GM12878 (cell line): ENCODE measurements around the gene AP1G2. TPM values are rescaled to one million over a fixed set of nuclear protein-coding genes. Genes with fewer than 3 reads are reported as not detected.

Experiments
- CHD4 ChIP-seq: fragments of 200-600 bp; sonication (generic); IDR thresholded peaks from 2 replicates; pipeline ENCODE4 v1.6.1; 2016; ENCODE audit warnings: mild to moderate bottlenecking
- CREM ChIP-seq: IDR thresholded peaks from 2 replicates; pipeline ENCODE4 v1.6.1; 2014; ENCODE audit warnings: antibody characterized with exemption, low read depth
- LARP7 ChIP-seq: fragments of 450-650 bp; IDR thresholded peaks from 2 replicates; pipeline ENCODE4 v1.6.1; 2017; ENCODE audit warnings: mild to moderate bottlenecking
- NFYA ChIP-seq: IDR thresholded peaks from 2 replicates; pipeline ENCODE4 v1.6.1; 2011; ENCODE audit warnings: low read depth, mild to moderate bottlenecking, low read length, improper control_type of control experiment, borderline replicate concordance
- RUNX3 ChIP-seq: IDR thresholded peaks from 2 replicates; pipeline ENCODE4 v1.6.1; 2012; ENCODE audit warnings: low read length, inconsistent platforms
- ZNF384 ChIP-seq: IDR thresholded peaks from 2 replicates; pipeline ENCODE4 v1.6.1; 2012; ENCODE audit warnings: low read depth, mild to moderate bottlenecking, low read length, improper control_type of control experiment, borderline replicate concordance
- ZZZ3 ChIP-seq: IDR thresholded peaks from 2 replicates; pipeline ENCODE4 v1.6.1; 2011; ENCODE audit warnings: low read depth; ENCODE audit not compliant: control insufficient read depth, insufficient read length
- polyA plus RNA-seq, 11 experiments: library from polyadenylated mRNA; depleted of rRNA in 4 of 11; unstranded in 6 of 11; stranded (reverse) in 5 of 11; fragments of >200 nt; fragmentation: Nextera tagmentation in 4 of 11; fragmentation: Illumina TruSeq in 1 of 11; extraction: Ambion mirVana in 4 of 11; extraction: Trizol in 1 of 11; gene quantifications; 1 replicate in 1 of 11; 2 replicates in 10 of 11; pipeline versions ENCODE4 v1.2.1 to v1.2.3, GENCODE V29; 2011 to 2016; ENCODE audit warnings: inconsistent platforms in 2 of 11, missing spikeins in 2 of 11, low read depth in 1 of 11
- total RNA-seq, 4 experiments: library from RNA; depleted of rRNA in 3 of 4; stranded (reverse); fragments of >200 nt in 3 of 4; fragmentation: Illumina TruSeq in 1 of 4; extraction: Trizol in 1 of 4; gene quantifications; 2 replicates each; pipeline versions ENCODE4 v1.2.1 to v1.2.3, GENCODE V29; 2013 to 2021
- TF ChIP-seq, protein P1 (sequence below): IDR thresholded peaks from 2 replicates; pipeline ENCODE4 v1.6.1; 2011; ENCODE audit warnings: borderline replicate concordance, low read depth, mild to moderate bottlenecking, moderate library complexity, mixed read lengths, low read length; ENCODE audit not compliant: insufficient read depth; ENCODE audit errors: extremely low read length
- TF ChIP-seq, protein P2 (sequence below): fragments of 450-650 bp; IDR thresholded peaks from 2 replicates; pipeline ENCODE4 v1.6.1; 2017; ENCODE audit warnings: mild to moderate bottlenecking, moderate library complexity
- TF ChIP-seq, protein P3 (sequence below): fragments of 450-650 bp; IDR thresholded peaks from 2 replicates; pipeline ENCODE4 v1.6.1; 2016; ENCODE audit warnings: mild to moderate bottlenecking, moderate library complexity, borderline replicate concordance

Gene AP1G2
- total and polyA plus RNA-seq, 10 of the 15 experiments (the other 5 are each of a cell fraction or from before 2014, with no cell fraction given), result 41.5 to 146 (median 103) TPM

DNA sequence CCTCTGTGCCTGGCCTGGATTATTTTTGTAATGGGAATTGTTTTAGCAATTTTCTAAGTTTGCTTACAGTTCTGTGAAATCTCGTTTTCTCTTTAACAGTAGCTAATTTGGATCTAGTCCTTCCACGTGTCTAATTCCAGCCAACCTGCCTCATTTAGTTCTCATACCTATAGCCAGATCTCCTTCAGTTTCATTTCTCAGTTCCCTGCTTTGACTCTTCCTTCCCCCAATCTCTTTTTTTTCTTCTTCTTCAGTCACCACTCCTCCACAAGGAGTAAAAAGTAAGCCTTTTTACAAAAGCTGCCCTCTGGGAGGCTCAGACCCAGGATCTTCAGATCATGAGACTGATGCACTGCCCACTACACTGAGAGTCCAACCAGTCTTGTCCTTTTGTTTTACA lies 10.1 kb downstream of the AP1G2 start (continued):
- TF ChIP-seq CREM (no peak), NFYA (no peak), CHD4 (no peak), ZNF384 (0 out of 2 replicates have a peak, but pooled peaks have one; percentile 11), RUNX3 (no peak), ZZZ3 (no peak), LARP7 (no peak)
- TF ChIP-seq, protein P1, sequence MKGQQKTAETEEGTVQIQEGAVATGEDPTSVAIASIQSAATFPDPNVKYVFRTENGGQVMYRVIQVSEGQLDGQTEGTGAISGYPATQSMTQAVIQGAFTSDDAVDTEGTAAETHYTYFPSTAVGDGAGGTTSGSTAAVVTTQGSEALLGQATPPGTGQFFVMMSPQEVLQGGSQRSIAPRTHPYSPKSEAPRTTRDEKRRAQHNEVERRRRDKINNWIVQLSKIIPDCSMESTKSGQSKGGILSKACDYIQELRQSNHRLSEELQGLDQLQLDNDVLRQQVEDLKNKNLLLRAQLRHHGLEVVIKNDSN, result no peak
- TF ChIP-seq, protein P2, sequence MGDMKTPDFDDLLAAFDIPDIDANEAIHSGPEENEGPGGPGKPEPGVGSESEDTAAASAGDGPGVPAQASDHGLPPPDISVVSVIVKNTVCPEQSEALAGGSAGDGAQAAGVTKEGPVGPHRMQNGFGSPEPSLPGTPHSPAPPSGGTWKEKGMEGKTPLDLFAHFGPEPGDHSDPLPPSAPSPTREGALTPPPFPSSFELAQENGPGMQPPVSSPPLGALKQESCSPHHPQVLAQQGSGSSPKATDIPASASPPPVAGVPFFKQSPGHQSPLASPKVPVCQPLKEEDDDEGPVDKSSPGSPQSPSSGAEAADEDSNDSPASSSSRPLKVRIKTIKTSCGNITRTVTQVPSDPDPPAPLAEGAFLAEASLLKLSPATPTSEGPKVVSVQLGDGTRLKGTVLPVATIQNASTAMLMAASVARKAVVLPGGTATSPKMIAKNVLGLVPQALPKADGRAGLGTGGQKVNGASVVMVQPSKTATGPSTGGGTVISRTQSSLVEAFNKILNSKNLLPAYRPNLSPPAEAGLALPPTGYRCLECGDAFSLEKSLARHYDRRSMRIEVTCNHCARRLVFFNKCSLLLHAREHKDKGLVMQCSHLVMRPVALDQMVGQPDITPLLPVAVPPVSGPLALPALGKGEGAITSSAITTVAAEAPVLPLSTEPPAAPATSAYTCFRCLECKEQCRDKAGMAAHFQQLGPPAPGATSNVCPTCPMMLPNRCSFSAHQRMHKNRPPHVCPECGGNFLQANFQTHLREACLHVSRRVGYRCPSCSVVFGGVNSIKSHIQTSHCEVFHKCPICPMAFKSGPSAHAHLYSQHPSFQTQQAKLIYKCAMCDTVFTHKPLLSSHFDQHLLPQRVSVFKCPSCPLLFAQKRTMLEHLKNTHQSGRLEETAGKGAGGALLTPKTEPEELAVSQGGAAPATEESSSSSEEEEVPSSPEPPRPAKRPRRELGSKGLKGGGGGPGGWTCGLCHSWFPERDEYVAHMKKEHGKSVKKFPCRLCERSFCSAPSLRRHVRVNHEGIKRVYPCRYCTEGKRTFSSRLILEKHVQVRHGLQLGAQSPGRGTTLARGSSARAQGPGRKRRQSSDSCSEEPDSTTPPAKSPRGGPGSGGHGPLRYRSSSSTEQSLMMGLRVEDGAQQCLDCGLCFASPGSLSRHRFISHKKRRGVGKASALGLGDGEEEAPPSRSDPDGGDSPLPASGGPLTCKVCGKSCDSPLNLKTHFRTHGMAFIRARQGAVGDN, result no peak
- TF ChIP-seq, protein P3, sequence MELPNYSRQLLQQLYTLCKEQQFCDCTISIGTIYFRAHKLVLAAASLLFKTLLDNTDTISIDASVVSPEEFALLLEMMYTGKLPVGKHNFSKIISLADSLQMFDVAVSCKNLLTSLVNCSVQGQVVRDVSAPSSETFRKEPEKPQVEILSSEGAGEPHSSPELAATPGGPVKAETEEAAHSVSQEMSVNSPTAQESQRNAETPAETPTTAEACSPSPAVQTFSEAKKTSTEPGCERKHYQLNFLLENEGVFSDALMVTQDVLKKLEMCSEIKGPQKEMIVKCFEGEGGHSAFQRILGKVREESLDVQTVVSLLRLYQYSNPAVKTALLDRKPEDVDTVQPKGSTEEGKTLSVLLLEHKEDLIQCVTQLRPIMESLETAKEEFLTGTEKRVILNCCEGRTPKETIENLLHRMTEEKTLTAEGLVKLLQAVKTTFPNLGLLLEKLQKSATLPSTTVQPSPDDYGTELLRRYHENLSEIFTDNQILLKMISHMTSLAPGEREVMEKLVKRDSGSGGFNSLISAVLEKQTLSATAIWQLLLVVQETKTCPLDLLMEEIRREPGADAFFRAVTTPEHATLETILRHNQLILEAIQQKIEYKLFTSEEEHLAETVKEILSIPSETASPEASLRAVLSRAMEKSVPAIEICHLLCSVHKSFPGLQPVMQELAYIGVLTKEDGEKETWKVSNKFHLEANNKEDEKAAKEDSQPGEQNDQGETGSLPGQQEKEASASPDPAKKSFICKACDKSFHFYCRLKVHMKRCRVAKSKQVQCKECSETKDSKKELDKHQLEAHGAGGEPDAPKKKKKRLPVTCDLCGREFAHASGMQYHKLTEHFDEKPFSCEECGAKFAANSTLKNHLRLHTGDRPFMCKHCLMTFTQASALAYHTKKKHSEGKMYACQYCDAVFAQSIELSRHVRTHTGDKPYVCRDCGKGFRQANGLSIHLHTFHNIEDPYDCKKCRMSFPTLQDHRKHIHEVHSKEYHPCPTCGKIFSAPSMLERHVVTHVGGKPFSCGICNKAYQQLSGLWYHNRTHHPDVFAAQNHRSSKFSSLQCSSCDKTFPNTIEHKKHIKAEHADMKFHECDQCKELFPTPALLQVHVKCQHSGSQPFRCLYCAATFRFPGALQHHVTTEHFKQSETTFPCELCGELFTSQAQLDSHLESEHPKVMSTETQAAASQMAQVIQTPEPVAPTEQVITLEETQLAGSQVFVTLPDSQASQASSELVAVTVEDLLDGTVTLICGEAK, result no peak
